Ascending aorta (tissue), 2 donors: ENCODE measurements around the gene IGFBP4. TPM values are rescaled to one million over a fixed set of nuclear protein-coding genes. Genes with fewer than 3 reads are reported as not detected.

Experiments
- DNase-seq, 2 donors: peaks; one replicate each; pipeline ENCODE4 v3.0.0-alpha.2; 2019; ENCODE audit warnings: low spot score in 2 of 2
- H3K27ac ChIP-seq, 2 donors: fragments of 200-600 bp; sonication (generic); one replicate each; pipeline ENCODE4 v1.5.1; 2016 to 2017; ENCODE audit warnings: mild to moderate bottlenecking in 1 of 2
- H3K27me3 ChIP-seq: fragments of 200-600 bp; sonication (generic); one replicate; pipeline ENCODE4 v1.5.1; 2017
- H3K36me3 ChIP-seq, 2 donors: fragments of 200-600 bp; sonication (generic); one replicate each; pipeline ENCODE4 v1.5.1; 2016
- H3K4me1 ChIP-seq, 2 donors: fragments of 200-600 bp; sonication (generic); one replicate each; pipeline ENCODE4 v1.5.1; 2016 to 2017; ENCODE audit warnings: mild to moderate bottlenecking in 1 of 2
- H3K4me3 ChIP-seq, 2 donors: fragments of 200-600 bp; sonication (generic); one replicate each; pipeline ENCODE4 v1.5.1; 2016 to 2017; ENCODE audit warnings: mild to moderate bottlenecking in 1 of 2
- H3K9me3 ChIP-seq, 2 donors: fragments of 200-600 bp; sonication (generic); one replicate each; pipeline ENCODE4 v1.5.1; 2016
- CTCF ChIP-seq, 3 experiments: fragments of 200-600 bp in 2 of 3; fragments of 450-650 bp in 1 of 3; sonication (generic) in 2 of 3; IDR thresholded peaks; one replicate each; pipeline ENCODE4 v1.5.1; 2016 to 2019; ENCODE audit warnings: antibody characterized with exemption in 3 of 3, mild to moderate bottlenecking in 1 of 3, moderate library complexity in 1 of 3
- intact Hi-C: fragments of 100-400 bp; cut with DNase I; formaldehyde crosslinking; loops from one replicate; pipeline ENCODE4 v1.15.1; 2023
- total RNA-seq: library from RNA; depleted of rRNA; stranded (reverse); fragments of >200 nt; gene quantifications from one replicate; pipeline ENCODE4 v1.1.0, GENCODE V29; 2016

The IGFBP4 gene
- total RNA-seq, 1 donor from 2014 or later, result 1,295 TPM

- peak in 1 of 3 experiments; percentile 1 for TF ChIP-seq CTCF (IDR thresholded peaks at IDR 0.05)
- Histone ChIP-seq H3K27ac (peak overlapping the region; percentile 64 to 92), H3K4me1 (peaks cover 19 to 45% of the 10 kb centered on the region in 2 donors), H3K9me3 (no peaks in the 10 kb centered on the region), H3K36me3 (no peaks in the 10 kb centered on the region), H3K27me3 (no peaks in the 10 kb centered on the region), H3K4me3 (peak overlapping the region; percentile 64 to 90)
- no peak for DNase-seq
- intact Hi-C loops, result loop anchor here (1.0 to 2.0 kb wide), 3 partner anchors 8 to 25 kb away; no protein-coding TSS in a partner anchor
Observed at GRCh38 chr17:40443988-40444899, 994 bp downstream of the IGFBP4 start.

GRCh38 chr17:40445751-40446468, 2.7 kb downstream of the IGFBP4 start:
- H3K4me1 ChIP-seq, result peaks cover 20 to 47% of the 10 kb centered on the region in 2 donors
- H3K27ac ChIP-seq, result peak overlapping the region; percentile 65 to 92
- no peak for DNase-seq
- intact Hi-C loops, result no loop called here
- H3K27me3 ChIP-seq, result no peaks in the 10 kb centered on the region
- no peaks in the 10 kb centered on the region for H3K9me3 ChIP-seq
- TF ChIP-seq CTCF (IDR thresholded peaks at IDR 0.05), result no peak
- no peaks in the 10 kb centered on the region for H3K36me3 ChIP-seq
- peak overlapping the region; percentile 64 to 90 for H3K4me3 ChIP-seq

- Histone ChIP-seq H3K36me3 (no peaks in the 10 kb centered on the region), H3K4me3 (peak overlapping the region; percentile 16 to 39), H3K4me1 (peaks cover 31 to 59% of the 10 kb centered on the region in 2 donors), H3K27ac (peak overlapping the region; percentile 65 to 76), H3K9me3 (no peaks in the 10 kb centered on the region), H3K27me3 (no peaks in the 10 kb centered on the region)
- no peak for TF ChIP-seq CTCF (IDR thresholded peaks at IDR 0.05)
- intact Hi-C loops, result no loop called here
- DNase-seq, result peak in 1 of 2 donors; percentile 73
Observed at GRCh38 chr17:40447148-40447644, 3.9 kb downstream of the IGFBP4 start.

- Histone ChIP-seq H3K36me3 (peaks cover 0 to under 1% of the 10 kb centered on the region in 2 donors), H3K9me3 (no peaks in the 10 kb centered on the region), H3K4me1 (peaks cover 35 to 57% of the 10 kb centered on the region in 2 donors), H3K4me3 (peak overlapping the region in 1 of 2 donors; percentile 39), H3K27ac (peak overlapping the region; percentile 65 to 76), H3K27me3 (no peaks in the 10 kb centered on the region)
- intact Hi-C loops, result no loop called here
- no peak for TF ChIP-seq CTCF (IDR thresholded peaks at IDR 0.05)
- DNase-seq, result no peak
Observed at GRCh38 chr17:40447806-40448205, 4.6 kb downstream of the IGFBP4 start.

DNA sequence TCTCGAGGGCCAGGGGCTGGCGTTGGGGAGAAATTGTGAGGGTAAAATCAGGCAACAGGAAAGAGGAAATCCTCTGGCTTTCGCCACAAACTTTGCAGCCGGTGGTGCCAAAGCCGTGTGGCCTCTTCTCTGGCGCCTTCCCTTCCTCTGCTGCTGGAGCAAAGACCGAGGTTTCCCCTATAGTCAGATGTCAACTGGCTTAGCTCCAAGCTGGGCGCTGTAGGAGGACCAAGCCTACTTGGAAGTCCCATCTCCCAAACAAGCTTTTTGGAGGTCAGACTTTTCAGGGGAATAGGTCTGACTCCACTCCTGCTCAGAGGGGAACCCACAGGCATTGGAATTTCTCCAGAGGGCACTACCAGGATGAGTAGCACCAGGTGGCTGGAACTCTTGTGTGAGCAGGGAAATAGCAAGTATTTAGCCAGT, 5.0 kb downstream of the IGFBP4 start:
- Histone ChIP-seq H3K36me3 (peaks cover 0 to 4% of the 10 kb centered on the region in 2 donors), H3K27ac (peak overlapping the region; percentile 65 to 76), H3K9me3 (no peaks in the 10 kb centered on the region), H3K27me3 (no peaks in the 10 kb centered on the region), H3K4me3 (peak overlapping the region in 1 of 2 donors; percentile 39), H3K4me1 (peaks cover 35 to 57% of the 10 kb centered on the region in 2 donors)
- intact Hi-C loops, result no loop called here
- peak in 1 of 2 donors; percentile 73 for DNase-seq
- TF ChIP-seq CTCF (IDR thresholded peaks at IDR 0.05), result no peak
